Nephron (organoid): ENCODE results near the gene FOLR2.

Experiments
- H3K27ac Mint-ChIP-seq, 3 experiments: 2 replicates each; pipeline ENCODE4 v1.8.0; 2020; ENCODE audit warnings: mixed read lengths in 3 of 3, mild to moderate bottlenecking in 2 of 3, moderate library complexity in 1 of 3
- H3K27me3 Mint-ChIP-seq: 2 replicates; pipeline ENCODE4 v1.8.0; 2021; ENCODE audit warnings: low read depth, mild to moderate bottlenecking, moderate library complexity, mixed read lengths
- H3K36me3 Mint-ChIP-seq: 2 replicates; pipeline ENCODE4 v1.8.0; 2020; ENCODE audit warnings: low read depth, mixed read lengths
- H3K4me1 Mint-ChIP-seq: 2 replicates; pipeline ENCODE4 v1.8.0; 2020; ENCODE audit warnings: mixed read lengths
- H3K4me3 Mint-ChIP-seq, 3 experiments: 2 replicates each; pipeline ENCODE4 v1.8.0; 2020; ENCODE audit warnings: mild to moderate bottlenecking in 3 of 3, mixed read lengths in 3 of 3, moderate library complexity in 2 of 3
- H3K9me3 Mint-ChIP-seq: 2 replicates; pipeline ENCODE4 v1.8.0; 2020; ENCODE audit warnings: mixed read lengths
- TF ChIP-seq, protein P1 (sequence below), 3 experiments: fragments of 200-600 bp; sonication (generic); IDR thresholded peaks; one replicate each; pipeline ENCODE4 v1.5.0; 2021; ENCODE audit warnings: antibody characterized with exemption in 3 of 3; ENCODE audit not compliant: unreplicated experiment in 3 of 3

Gene FOLR2

DNA sequence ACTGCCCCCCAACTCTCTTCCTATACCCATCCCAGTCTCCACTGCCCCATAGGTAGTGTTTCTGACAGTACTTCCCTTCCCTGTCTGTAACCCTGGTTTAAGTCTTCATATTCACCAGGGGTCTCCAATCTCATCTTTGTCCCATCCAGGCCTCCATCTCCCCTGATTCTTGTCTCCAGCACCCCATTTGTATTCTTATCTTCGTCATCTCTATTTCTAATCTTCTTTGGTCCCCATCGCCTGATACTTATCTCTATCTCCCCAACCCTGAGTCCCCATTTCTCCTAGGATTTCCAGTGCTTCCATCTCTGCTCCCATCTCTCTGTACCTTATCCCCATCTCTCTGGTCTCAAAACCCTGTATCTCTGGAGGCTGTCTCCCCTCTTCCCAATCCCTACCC is 25.5 kb downstream of the FOLR2 start:
- H3K27me3 Mint-ChIP-seq: peaks cover 48% of the 10 kb centered on the region
- peak overlapping the region; percentile 20 to 54 (median 45) for H3K4me3 Mint-ChIP-seq
- H3K4me1 Mint-ChIP-seq: peaks cover 20% of the 10 kb centered on the region
- H3K9me3 Mint-ChIP-seq: peaks cover 4% of the 10 kb centered on the region
- TF ChIP-seq, protein P1, sequence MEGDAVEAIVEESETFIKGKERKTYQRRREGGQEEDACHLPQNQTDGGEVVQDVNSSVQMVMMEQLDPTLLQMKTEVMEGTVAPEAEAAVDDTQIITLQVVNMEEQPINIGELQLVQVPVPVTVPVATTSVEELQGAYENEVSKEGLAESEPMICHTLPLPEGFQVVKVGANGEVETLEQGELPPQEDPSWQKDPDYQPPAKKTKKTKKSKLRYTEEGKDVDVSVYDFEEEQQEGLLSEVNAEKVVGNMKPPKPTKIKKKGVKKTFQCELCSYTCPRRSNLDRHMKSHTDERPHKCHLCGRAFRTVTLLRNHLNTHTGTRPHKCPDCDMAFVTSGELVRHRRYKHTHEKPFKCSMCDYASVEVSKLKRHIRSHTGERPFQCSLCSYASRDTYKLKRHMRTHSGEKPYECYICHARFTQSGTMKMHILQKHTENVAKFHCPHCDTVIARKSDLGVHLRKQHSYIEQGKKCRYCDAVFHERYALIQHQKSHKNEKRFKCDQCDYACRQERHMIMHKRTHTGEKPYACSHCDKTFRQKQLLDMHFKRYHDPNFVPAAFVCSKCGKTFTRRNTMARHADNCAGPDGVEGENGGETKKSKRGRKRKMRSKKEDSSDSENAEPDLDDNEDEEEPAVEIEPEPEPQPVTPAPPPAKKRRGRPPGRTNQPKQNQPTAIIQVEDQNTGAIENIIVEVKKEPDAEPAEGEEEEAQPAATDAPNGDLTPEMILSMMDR (IDR thresholded peaks at IDR 0.05; ENCODE audit: unreplicated experiment in 3 of 3): no peak
- peaks cover 7% of the 10 kb centered on the region for H3K36me3 Mint-ChIP-seq
- H3K27ac Mint-ChIP-seq: no peak overlapping the region

DNA sequence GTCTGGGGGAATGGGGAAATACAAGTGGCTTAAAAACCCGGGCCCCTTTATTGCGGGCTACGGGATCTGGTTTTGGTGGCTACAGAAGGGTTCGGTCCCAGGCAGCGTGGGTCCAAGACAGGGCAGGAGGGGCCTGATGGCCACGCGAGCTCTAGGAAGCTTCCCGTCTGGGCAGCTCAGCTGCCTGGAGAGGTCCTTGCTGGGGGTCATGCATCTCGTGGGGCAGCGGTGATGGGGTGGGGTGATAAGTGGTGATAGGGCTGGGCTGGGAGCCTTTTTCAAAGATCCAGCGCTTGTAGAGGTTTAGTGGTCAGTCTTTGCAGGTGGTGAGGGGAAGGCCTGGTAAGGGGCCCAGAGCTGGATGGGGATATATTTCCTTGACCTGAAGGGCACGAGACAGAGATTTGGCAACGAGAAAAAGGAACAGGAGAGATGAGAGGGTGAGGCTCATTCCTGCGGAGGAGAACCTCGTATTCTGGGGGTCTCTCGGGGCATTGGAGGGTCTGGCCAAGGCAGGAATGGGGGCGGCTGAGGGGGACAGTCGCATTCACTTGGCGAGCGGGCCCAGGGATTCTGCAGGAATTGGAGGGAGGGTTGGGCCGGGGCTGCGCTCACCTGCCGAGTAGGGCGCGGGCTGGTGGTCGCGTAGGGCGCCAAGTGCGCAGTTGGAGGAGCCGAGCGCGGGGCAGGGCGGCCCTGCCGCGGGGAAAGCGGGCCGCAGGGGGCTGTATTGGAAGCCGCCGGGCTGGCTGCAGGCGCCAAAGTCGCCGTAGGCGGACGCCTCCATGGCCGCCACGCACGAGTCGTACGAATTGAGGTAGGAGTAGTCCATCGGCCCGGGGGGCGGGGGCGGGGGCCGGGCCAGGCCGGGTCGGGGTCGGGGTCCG is 26.8 kb downstream of the FOLR2 start:
- TF ChIP-seq, protein P1 (IDR thresholded peaks at IDR 0.05; ENCODE audit: unreplicated experiment in 3 of 3): no peak

DNA sequence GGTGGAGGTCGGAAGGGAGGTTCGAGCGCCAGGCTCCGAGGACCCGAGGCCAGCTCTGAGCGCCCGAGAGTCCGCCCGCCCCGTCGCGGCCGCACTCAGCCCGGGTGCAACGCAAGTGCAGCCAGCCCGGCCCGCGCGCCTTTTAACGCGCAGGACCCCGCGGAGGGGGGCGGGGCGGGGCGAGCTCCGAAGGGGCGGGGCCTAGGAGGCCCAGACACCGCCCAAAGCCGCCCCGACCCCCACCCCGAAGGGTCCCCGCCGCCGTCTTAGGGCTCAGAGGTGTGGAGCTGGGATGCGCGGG is 27.4 kb downstream of the FOLR2 start, which contains the start of gene PHOX2A:
Gene PHOX2A (minus strand): TSS at position 117 of the 301 bp plus-strand sequence. CDS start 172 bp downstream, outside the sequence.
- Mint-ChIP-seq H3K9me3 (peaks cover 4% of the 10 kb centered on the region), H3K36me3 (no peaks in the 10 kb centered on the region), H3K27me3 (peaks cover 44% of the 10 kb centered on the region), H3K4me3 (peak within 1 kb of the TSS; percentile 76 to 79 (median 77)), H3K27ac (peak within 1 kb of the TSS in 1 of 3 experiments; percentile 2), H3K4me1 (peaks cover 16% of the 10 kb centered on the region)
- TF ChIP-seq, protein P1 (IDR thresholded peaks at IDR 0.05; ENCODE audit: unreplicated experiment in 3 of 3): no peak

More for the DNA sequence above, 26.8 kb downstream of the FOLR2 start:
- peaks cover 48% of the 10 kb centered on the region for H3K27me3 Mint-ChIP-seq
- H3K4me1 Mint-ChIP-seq: peaks cover 20% of the 10 kb centered on the region
- H3K36me3 Mint-ChIP-seq: peaks cover 3% of the 10 kb centered on the region
- H3K27ac Mint-ChIP-seq: no peak overlapping the region
- H3K4me3 Mint-ChIP-seq: peak overlapping the region; percentile 76 to 77 (median 77)
- peaks cover 4% of the 10 kb centered on the region for H3K9me3 Mint-ChIP-seq

DNA sequence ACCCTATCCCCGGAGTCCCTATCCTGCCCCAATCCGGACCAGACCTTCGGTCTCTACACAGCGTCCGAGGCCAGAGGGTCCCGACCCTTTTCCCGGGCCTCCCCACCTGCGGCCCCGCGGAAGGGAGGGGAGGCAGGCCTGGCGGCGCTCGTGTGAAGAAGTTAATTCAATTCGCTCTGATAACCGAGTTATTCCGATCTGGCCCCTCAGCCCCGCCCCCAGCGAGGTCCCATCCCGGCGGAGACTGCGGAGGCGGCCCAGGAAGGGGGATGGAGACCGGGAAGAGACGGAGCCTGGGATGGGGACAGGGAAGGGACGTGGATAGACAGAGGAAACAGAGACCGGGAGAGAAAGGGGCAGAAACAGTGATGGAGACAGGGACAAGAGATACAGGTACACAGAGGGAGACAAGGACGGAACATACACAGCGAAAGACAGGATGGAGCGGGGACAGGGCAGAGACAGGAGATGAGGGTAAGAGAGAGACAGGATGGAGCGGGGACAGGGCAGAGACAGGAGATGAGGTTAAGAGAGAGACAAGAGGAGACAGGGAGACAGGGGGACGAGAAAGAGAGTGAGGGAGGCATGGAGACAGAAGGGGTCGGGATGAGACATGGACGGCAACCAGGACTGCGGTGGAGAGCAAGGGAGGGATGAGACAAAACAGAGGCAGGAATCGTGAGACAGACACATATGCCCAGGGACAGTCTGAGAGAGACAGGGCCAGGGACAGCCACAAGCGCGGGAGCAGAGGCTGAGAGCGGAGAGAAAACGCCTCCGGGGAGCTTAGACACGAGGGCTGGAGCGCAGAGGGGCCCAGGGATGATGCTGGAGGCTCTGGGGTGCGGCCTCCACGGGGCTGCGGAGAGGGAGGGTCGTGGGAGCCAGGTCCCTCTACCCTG is 28.0 kb downstream of the FOLR2 start:
- H3K4me1 Mint-ChIP-seq: peaks cover 10% of the 10 kb centered on the region
- peak overlapping the region in 1 of 3 experiments; percentile 2 for H3K27ac Mint-ChIP-seq
- peak overlapping the region; percentile 53 to 79 (median 70) for H3K4me3 Mint-ChIP-seq
- TF ChIP-seq, protein P1 (IDR thresholded peaks at IDR 0.05; ENCODE audit: unreplicated experiment in 3 of 3): no peak
- H3K36me3 Mint-ChIP-seq: no peaks in the 10 kb centered on the region
- H3K27me3 Mint-ChIP-seq: peaks cover 40% of the 10 kb centered on the region
- peaks cover 4% of the 10 kb centered on the region for H3K9me3 Mint-ChIP-seq

DNA sequence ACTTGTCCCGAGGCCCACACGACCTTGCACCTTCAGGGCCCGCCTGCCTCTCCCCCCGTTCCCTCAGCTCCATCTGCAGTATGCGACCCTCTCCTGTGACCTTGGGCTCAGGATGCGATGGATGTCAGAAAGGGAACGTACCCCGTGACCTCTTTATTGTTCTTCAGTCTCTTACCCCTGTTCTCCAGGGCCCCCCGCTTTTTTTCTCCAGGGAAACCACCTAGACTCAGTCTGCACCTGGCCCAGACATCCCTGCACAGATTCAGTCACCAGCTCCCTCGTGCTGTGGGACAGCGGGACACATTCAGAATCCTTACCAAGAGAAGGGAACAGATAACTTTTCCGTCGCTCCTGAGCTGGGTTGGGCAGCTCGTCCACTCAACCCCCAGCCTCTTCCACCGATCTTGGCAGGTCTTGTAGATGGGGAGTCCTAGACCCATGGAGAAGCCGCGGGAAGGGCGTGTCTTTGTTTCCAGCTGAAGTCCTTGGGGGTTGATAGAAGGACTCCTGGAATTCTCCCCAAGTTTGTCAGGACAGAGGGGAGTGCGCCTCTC is 28.7 kb downstream of the FOLR2 start:
- Mint-ChIP-seq H3K27me3 (peaks cover 43% of the 10 kb centered on the region), H3K27ac (no peak overlapping the region), H3K4me1 (peaks cover 6% of the 10 kb centered on the region), H3K9me3 (peaks cover 4% of the 10 kb centered on the region), H3K4me3 (no peak overlapping the region), H3K36me3 (no peaks in the 10 kb centered on the region)
- TF ChIP-seq, protein P1 (IDR thresholded peaks at IDR 0.05; ENCODE audit: unreplicated experiment in 3 of 3): no peak
